Naive thymus-derived CD4-positive, alpha-beta T cell (primary cell): ENCODE measurements around the gene HOXB7. TPM values are rescaled to one million over a fixed set of nuclear protein-coding genes. Genes with fewer than 3 reads are reported as not detected.
A peak's percentile ranks its signal among the peaks of the same experiment; 100 is the strongest.

Source experiments
- ATAC-seq: fragments of 150-1000 bp; cut with Tn5 transposase; 2 replicates; pipeline ENCODE4 v1.10.0; 2021; ENCODE audit warnings: mild to moderate bottlenecking, moderate library complexity
- CTCF ChIA-PET: fragments of 350-600 bp; sonication (Branson Sonifier 250); formaldehyde crosslinking; loops from one replicate; lab custom pipeline; 2021; ENCODE audit warnings: antibody characterized with exemption; lab: Charles Lee
- POLR2A ChIA-PET: fragments of 350-600 bp; sonication (Branson Sonifier 250); formaldehyde crosslinking; loops from one replicate; lab custom pipeline; 2021; ENCODE audit warnings: antibody characterized with exemption, inconsistent platforms; lab: Charles Lee
- DNase-seq, 9 donors: peaks; one replicate each; pipeline versions ENCODE4 v3.0.0 to v3.0.0-alpha.2; 2020 to 2022; ENCODE audit warnings: mixed read lengths in 1 of 9
- H3K27ac ChIP-seq: one replicate; pipeline ENCODE4 v1.7.0; 2013; ENCODE audit warnings: mild to moderate bottlenecking, low read depth, low read length, moderate library complexity
- H3K27me3 ChIP-seq, 2 donors: one replicate each; pipeline ENCODE4 v1.7.0; 2013; ENCODE audit warnings: low read length in 2 of 2, mild to moderate bottlenecking in 2 of 2, moderate library complexity in 2 of 2; ENCODE audit not compliant: control insufficient read depth in 2 of 2, insufficient read depth in 2 of 2
- H3K36me3 ChIP-seq, 3 experiments: 1 replicate in 2 of 3; 2 replicates in 1 of 3; pipeline ENCODE4 v1.7.0; 2013; ENCODE audit warnings: low read length in 3 of 3, mild to moderate bottlenecking in 3 of 3, moderate library complexity in 1 of 3; ENCODE audit not compliant: insufficient read depth in 3 of 3, control insufficient read depth in 2 of 3
- H3K4me1 ChIP-seq, 2 donors: one replicate each; pipeline ENCODE4 v1.7.0; 2013; ENCODE audit warnings: low read length in 2 of 2, mild to moderate bottlenecking in 2 of 2, moderate library complexity in 1 of 2; ENCODE audit not compliant: control insufficient read depth in 2 of 2, insufficient read depth in 2 of 2
- H3K4me3 ChIP-seq: 2 replicates; pipeline ENCODE4 v1.7.0; 2013; ENCODE audit warnings: mild to moderate bottlenecking, low read length
- H3K9me3 ChIP-seq, 3 experiments: 1 replicate in 2 of 3; 2 replicates in 1 of 3; pipeline ENCODE4 v1.7.0; 2013; ENCODE audit warnings: low read length in 3 of 3; ENCODE audit not compliant: control insufficient read depth in 2 of 3
- H3K27ac Mint-ChIP-seq, 9 donors: one replicate each; pipeline ENCODE4 v1.8.0; 2020 to 2022; ENCODE audit warnings: mixed read lengths in 9 of 9, mild to moderate bottlenecking in 8 of 9, moderate library complexity in 5 of 9, inconsistent platforms in 2 of 9
- H3K27me3 Mint-ChIP-seq, 5 donors: one replicate each; pipeline ENCODE4 v1.8.0; 2021 to 2022; ENCODE audit warnings: mixed read lengths in 5 of 5, mild to moderate bottlenecking in 1 of 5
- H3K36me3 Mint-ChIP-seq, 5 donors: one replicate each; pipeline ENCODE4 v1.8.0; 2020 to 2022; ENCODE audit warnings: mixed read lengths in 5 of 5, mild to moderate bottlenecking in 3 of 5, inconsistent platforms in 1 of 5
- H3K4me1 Mint-ChIP-seq, 7 donors: one replicate each; pipeline ENCODE4 v1.8.0; 2020 to 2022; ENCODE audit warnings: mixed read lengths in 7 of 7, mild to moderate bottlenecking in 3 of 7, inconsistent platforms in 1 of 7
- H3K4me3 Mint-ChIP-seq, 10 donors: one replicate each; pipeline ENCODE4 v1.8.0; 2020 to 2022; ENCODE audit warnings: mild to moderate bottlenecking in 10 of 10, mixed read lengths in 10 of 10, moderate library complexity in 6 of 10, inconsistent platforms in 2 of 10
- H3K9me3 Mint-ChIP-seq, 11 donors: one replicate each; pipeline ENCODE4 v1.8.0; 2020 to 2022; ENCODE audit warnings: mixed read lengths in 11 of 11, mild to moderate bottlenecking in 4 of 11, inconsistent platforms in 1 of 11, moderate library complexity in 1 of 11
- intact Hi-C, 2 donors: fragments of 100-400 bp; cut with micrococcal nuclease; formaldehyde crosslinking; loops; one replicate each; pipeline ENCODE4 v1.15.1; 2023
- polyA plus RNA-seq, 2 donors: library from polyadenylated mRNA; unstranded; fragments of 300-500 nt; fragmentation: Illumina TruSeq; gene quantifications; one replicate each; pipeline ENCODE4 v1.2.3, GENCODE V29; 2021
- total RNA-seq, 6 experiments: library from RNA in 5 of 6; stranded (reverse) in 5 of 6; gene quantifications; 1 replicate in 5 of 6; 2 replicates in 1 of 6; pipeline ENCODE4 v1.2.3 and lab custom pipeline; 2021 to 2026

HOXB7 gene
- total and polyA plus RNA-seq, 7 experiments from 2014 or later: 0.31 TPM; not detected in 6

GRCh38 chr17:48615963-48616716, 5.3 kb upstream of the HOXB7 start:
- no peaks in the 10 kb centered on the region for H3K36me3 ChIP-seq
- no peaks in the 10 kb centered on the region for H3K9me3 ChIP-seq
- Mint-ChIP-seq H3K27ac (peak overlapping the region in 2 of 9 donors; percentile 50 to 72), H3K4me1 (peaks cover 42 to 69% (median 55%) of the 10 kb centered on the region in 7 donors), H3K9me3 (peaks cover 0 to 4% (median 0%) of the 10 kb centered on the region in 11 donors), H3K36me3 (peaks cover 0 to 3% (median 0%) of the 10 kb centered on the region in 5 donors), H3K4me3 (peak overlapping the region in 3 of 10 donors; percentile 1 to 51 (median 37)), H3K27me3 (peaks cover 84 to 93% (median 90%) of the 10 kb centered on the region in 5 donors)
- intact Hi-C loops: loop anchor here (5.0 to 10.0 kb wide), 4 partner anchors 534 to 1349 kb away; partner anchors contain the start of genes DLX4 (in 1 of the 2), PNPO (in 1 of the 2) and SCRN2 (in 1 of the 2)
- ChIA-PET CTCF (interaction anchor here (0.7 to 1.9 kb wide), 4 partner anchors 15 to 591 kb away, joined by 3 to 6 read pairs (median 5); partner anchors contain the start of gene HOXB5), POLR2A (interaction anchor here (0.9 kb wide), 1 partner anchor 9 kb away, joined by 3 read pairs; no protein-coding TSS in a partner anchor)
- H3K27me3 ChIP-seq: peaks cover 35 to 64% of the 10 kb centered on the region in 2 donors
- ATAC-seq: no peak
- no peak for DNase-seq
- H3K4me3 ChIP-seq: no peak overlapping the region
- no peak overlapping the region for H3K27ac ChIP-seq
- peaks cover 32 to 42% of the 10 kb centered on the region in 2 donors for H3K4me1 ChIP-seq

DNA sequence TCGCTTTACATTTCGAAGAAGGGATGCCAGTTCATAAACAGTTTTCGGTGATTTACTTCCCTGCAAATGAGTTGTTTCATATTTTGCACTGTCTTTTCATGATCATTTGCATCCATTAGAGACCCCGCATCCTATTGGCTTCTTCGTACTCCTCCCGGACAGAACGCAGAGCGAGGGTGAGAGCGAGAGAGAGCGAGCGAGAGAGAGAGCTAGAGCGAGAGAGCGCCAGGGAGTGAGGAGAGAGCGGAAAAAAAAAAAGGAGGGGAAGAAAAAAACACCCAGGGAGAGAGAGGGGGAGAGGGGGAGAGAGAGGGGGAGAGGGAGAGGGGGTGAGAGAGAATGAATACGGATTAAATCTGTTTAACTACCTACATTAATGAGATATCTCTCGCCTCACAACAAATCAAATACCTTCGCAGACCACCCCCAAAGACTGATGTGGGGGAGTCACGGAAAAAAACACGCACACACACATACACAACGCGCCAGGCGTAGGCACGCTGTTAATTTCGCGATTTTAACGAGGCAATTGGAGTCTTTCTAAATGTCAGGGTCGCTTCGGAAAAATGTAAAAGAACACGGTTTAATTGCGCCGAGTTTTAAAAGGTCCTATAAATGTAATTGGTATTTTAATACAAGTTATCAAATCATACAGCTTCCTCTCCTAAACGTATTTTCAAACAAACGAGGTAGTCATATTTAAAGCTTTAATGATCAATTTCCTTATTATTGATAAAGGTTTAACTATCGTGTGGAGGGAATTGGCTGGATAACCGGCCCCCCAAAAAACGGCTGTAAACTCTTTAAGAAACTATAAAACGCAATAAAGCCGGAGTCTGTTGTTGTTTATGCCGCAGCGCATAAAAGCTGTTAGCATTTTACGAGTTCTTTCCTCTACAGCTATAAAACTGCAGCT, 4.5 kb upstream of the HOXB7 start, which contains the start of gene HOXB8:
HOXB8 (minus strand) TSS at position 246 of the 916 bp plus-strand sequence. CDS start 588 bp downstream, outside the sequence.
- ATAC-seq (no peak), DNase-seq (no peak)
- peaks cover 81 to 91% (median 88%) of the 10 kb centered on the region in 5 donors for H3K27me3 Mint-ChIP-seq
- POLR2A ChIA-PET: interaction anchor here (0.8 to 0.9 kb wide), 3 partner anchors 8 to 91 kb away, joined by 3 to 5 read pairs (median 3); no protein-coding TSS in a partner anchor
- CTCF ChIA-PET: interaction anchor here (0.7 to 1.9 kb wide), 5 partner anchors 14 to 590 kb away, joined by 3 to 6 read pairs (median 5); partner anchors contain the start of gene HOXB5
- H3K4me3 Mint-ChIP-seq: peak within 1 kb of the TSS; percentile 21 to 95 (median 71)
- H3K4me3 ChIP-seq: no peak within 1 kb of the TSS
- H3K36me3 ChIP-seq: no peaks in the 10 kb centered on the region
- peak within 1 kb of the TSS in 3 of 9 donors; percentile 21 to 83 (median 28) for H3K27ac Mint-ChIP-seq
- intact Hi-C loops: loop anchor here (5.0 to 10.0 kb wide), 4 partner anchors 533 to 1349 kb away; partner anchors contain the start of genes DLX4 (in 1 of the 2), PNPO (in 1 of the 2) and SCRN2 (in 1 of the 2)
- H3K9me3 Mint-ChIP-seq: peaks cover 0 to 4% (median 0%) of the 10 kb centered on the region in 11 donors
- H3K27me3 ChIP-seq: peaks cover 35 to 66% of the 10 kb centered on the region in 2 donors
- no peak within 1 kb of the TSS for H3K27ac ChIP-seq
- H3K9me3 ChIP-seq: no peaks in the 10 kb centered on the region
- H3K4me1 Mint-ChIP-seq: peaks cover 48 to 77% (median 61%) of the 10 kb centered on the region in 7 donors
- H3K4me1 ChIP-seq: peaks cover 34 to 49% of the 10 kb centered on the region in 2 donors
- H3K36me3 Mint-ChIP-seq: peaks cover 0 to 1% (median 0%) of the 10 kb centered on the region in 5 donors

DNA sequence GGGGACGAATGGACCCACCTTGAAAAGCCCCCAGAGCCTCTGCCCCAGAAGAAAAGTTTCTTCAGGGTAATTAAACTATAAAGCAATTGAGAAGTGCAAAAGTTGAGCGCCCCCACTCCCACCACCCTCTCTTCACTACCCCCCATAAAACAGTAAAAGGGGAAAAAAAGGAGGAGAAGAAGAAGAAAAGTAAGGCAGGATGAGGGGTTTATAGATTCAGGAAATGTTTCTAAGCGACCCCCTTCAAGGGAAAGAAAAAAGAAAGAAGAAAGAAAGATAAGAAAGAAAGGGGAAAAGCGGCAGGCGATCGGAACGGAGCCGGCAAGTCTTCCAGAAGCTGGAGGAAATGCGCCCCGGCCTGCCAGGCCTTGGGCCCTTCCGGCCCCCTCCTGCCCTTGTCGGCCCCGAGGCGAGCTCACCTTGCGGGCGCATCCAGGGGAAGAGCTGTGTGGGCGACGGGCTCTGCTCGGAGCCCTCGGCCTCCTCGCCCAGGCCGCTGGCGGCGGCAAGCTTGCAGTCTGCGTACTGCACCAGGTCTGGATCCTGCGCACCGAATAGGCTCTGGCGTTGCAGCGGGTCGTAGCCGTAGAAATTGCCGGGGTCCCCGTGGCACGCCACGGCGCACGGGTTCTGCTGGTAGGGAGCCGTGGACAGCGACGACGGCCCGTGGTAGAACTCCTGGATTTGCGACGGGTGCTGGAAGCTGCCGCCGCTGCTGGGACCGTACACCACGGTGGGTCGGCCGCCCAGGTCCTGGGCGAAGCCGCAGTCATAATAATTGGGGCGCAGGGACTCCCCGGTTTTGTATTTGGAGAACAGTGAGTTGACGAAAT, 3.3 kb upstream of the HOXB7 start:
- Histone ChIP-seq H3K27me3 (peaks cover 35 to 68% of the 10 kb centered on the region in 2 donors), H3K27ac (no peak overlapping the region), H3K9me3 (no peaks in the 10 kb centered on the region), H3K4me3 (no peak overlapping the region), H3K36me3 (no peaks in the 10 kb centered on the region), H3K4me1 (peaks cover 34 to 53% of the 10 kb centered on the region in 2 donors)
- CTCF ChIA-PET: interaction anchor here (0.9 to 1.6 kb wide), 2 partner anchors 18 to 355 kb away, joined by 3 to 4 read pairs; no protein-coding TSS in a partner anchor
- H3K36me3 Mint-ChIP-seq: peaks cover 0 to 1% (median 0%) of the 10 kb centered on the region in 5 donors
- H3K27ac Mint-ChIP-seq: peak overlapping the region in 1 of 9 donors; percentile 77
- ATAC-seq (no peak), DNase-seq (peak in 2 of 9 donors; percentile 27 to 31)
- POLR2A ChIA-PET: interaction anchor here (0.8 to 1.0 kb wide), 3 partner anchors 10 to 160 kb away, joined by 3 to 5 read pairs (median 4); no protein-coding TSS in a partner anchor
- H3K27me3 Mint-ChIP-seq: peaks cover 75 to 89% (median 82%) of the 10 kb centered on the region in 5 donors
- intact Hi-C loops: loop anchor here (2.0 to 10.0 kb wide), 6 partner anchors 113 to 1351 kb away; partner anchors contain the start of genes DLX4 (in 1 of the 2), HOXB13 (in 1 of the 2), IGF2BP1 (in 1 of the 2) and PNPO (in 1 of the 2)
- H3K4me1 Mint-ChIP-seq: peaks cover 48 to 70% (median 61%) of the 10 kb centered on the region in 7 donors
- peak overlapping the region; percentile 58 to 95 (median 76) for H3K4me3 Mint-ChIP-seq
- peaks cover 0 to 4% (median 0%) of the 10 kb centered on the region in 11 donors for H3K9me3 Mint-ChIP-seq

GRCh38 chr17:48612854-48613691, 2.3 kb upstream of the HOXB7 start:
- H3K4me1 Mint-ChIP-seq: peaks cover 39 to 60% (median 52%) of the 10 kb centered on the region in 7 donors
- H3K27me3 ChIP-seq: peaks cover 34 to 61% of the 10 kb centered on the region in 2 donors
- H3K27ac Mint-ChIP-seq: peak overlapping the region in 1 of 9 donors; percentile 82

More at GRCh38 chr17:48612854-48613691, 2.3 kb upstream of the HOXB7 start:
- ATAC-seq (peak; percentile 80), DNase-seq (peak in 4 of 9 donors; percentile 39 to 57 (median 42))
- H3K4me3 Mint-ChIP-seq: peak overlapping the region; percentile 73 to 95 (median 86)
- Histone ChIP-seq H3K4me1 (peaks cover 30 to 45% of the 10 kb centered on the region in 2 donors), H3K36me3 (no peaks in the 10 kb centered on the region), H3K9me3 (no peaks in the 10 kb centered on the region), H3K4me3 (peak overlapping the region; percentile 32), H3K27ac (no peak overlapping the region)
- peaks cover 0 to 1% (median 0%) of the 10 kb centered on the region in 5 donors for H3K36me3 Mint-ChIP-seq
- intact Hi-C loops: loop anchor here (2.0 to 10.0 kb wide), 6 partner anchors 114 to 1352 kb away; partner anchors contain the start of genes DLX4 (in 1 of the 2), HOXB13 (in 1 of the 2), IGF2BP1 (in 1 of the 2) and PNPO (in 1 of the 2)
- H3K27me3 Mint-ChIP-seq: peaks cover 73 to 87% (median 80%) of the 10 kb centered on the region in 5 donors
- CTCF ChIA-PET: interaction anchor here (0.7 to 1.2 kb wide), 5 partner anchors 9 to 375 kb away, joined by 3 to 5 read pairs (median 3); partner anchors contain the start of gene HOXB5
- POLR2A ChIA-PET: interaction anchor here (1.0 kb wide), 1 partner anchor 20 kb away, joined by 3 read pairs; the partner anchor contains the start of gene HOXB5
- peaks cover 0 to 1% (median 0%) of the 10 kb centered on the region in 11 donors for H3K9me3 Mint-ChIP-seq
